SK-N-SH treated with all-trans-retinoic acid at 6 μM for 48 hours (cell line): ENCODE measurements around the gene MYH15.

Experiments used
- CREB5 ChIP-seq: fragments of 250-450 bp; sonication (Bioruptor Pico); IDR thresholded peaks from 2 replicates; pipeline ENCODE4 v1.5.1; 2020; ENCODE audit warnings: low read depth, mild to moderate bottlenecking, moderate library complexity
- GLIS3 ChIP-seq: fragments of 250-450 bp; sonication (Bioruptor Pico); IDR thresholded peaks from 2 replicates; pipeline ENCODE4 v1.5.0; 2020; ENCODE audit warnings: mild to moderate bottlenecking, moderate library complexity
- PATZ1 ChIP-seq: fragments of 250-450 bp; sonication (Bioruptor Pico); IDR thresholded peaks from 2 replicates; pipeline ENCODE4 v1.8.0; 2020; ENCODE audit warnings: mild to moderate bottlenecking, moderate library complexity, borderline replicate concordance

GRCh38 chr3:108389372-108389771 is 121.0 kb downstream of the MYH15 start:
- TF ChIP-seq GLIS3: no peak
- TF ChIP-seq CREB5 (CRISPR knock-in tag): no peak
- no peak for TF ChIP-seq PATZ1
